ENCODE data around the gene TMEM14A. TPM values are rescaled to one million over a fixed set of nuclear protein-coding genes. Genes with fewer than 3 reads are reported as not detected.
"Not testable (repeated sequence)": the region's sequence is repeated elsewhere in the genome, so short reads cannot be mapped to it uniquely, and the experiment has no call there.

Gene TMEM14A
- total RNA-seq, 1 donor from 2014 or later = 12.3 TPM

DNA sequence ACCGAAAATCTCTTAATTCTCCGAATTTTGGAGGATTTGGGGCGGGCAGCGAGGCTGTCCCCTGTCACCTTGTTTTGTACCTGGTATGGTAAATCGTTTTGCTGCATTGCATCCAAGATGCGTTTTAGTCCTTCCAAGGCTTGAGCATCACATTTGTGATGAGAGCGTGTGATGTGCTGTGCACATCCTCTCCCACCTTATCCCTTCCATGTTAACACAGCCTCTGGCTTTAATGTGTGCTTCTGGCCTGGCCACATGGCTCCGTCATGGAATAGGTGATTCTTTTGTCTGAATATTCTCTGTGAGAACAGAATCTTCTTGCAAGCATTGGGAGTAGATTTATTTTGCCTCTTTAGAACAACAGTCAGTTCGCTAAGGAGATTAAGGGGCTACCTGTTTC is 763 bp downstream of the TMEM14A start:
- intact Hi-C loops (cut with DNase I) = no loop called here
- ATAC-seq (no peak), DNase-seq (no peak)
- Histone ChIP-seq H3K36me3 (no peaks in the 10 kb centered on the region), H3K4me1 (peaks cover 14% of the 10 kb centered on the region), H3K9me3 (no peaks in the 10 kb centered on the region), H3K27ac (no peak overlapping the region), H3K4me3 (peak overlapping the region; percentile 77), H3K27me3 (no peaks in the 10 kb centered on the region)
- TF ChIP-seq, protein P1, sequence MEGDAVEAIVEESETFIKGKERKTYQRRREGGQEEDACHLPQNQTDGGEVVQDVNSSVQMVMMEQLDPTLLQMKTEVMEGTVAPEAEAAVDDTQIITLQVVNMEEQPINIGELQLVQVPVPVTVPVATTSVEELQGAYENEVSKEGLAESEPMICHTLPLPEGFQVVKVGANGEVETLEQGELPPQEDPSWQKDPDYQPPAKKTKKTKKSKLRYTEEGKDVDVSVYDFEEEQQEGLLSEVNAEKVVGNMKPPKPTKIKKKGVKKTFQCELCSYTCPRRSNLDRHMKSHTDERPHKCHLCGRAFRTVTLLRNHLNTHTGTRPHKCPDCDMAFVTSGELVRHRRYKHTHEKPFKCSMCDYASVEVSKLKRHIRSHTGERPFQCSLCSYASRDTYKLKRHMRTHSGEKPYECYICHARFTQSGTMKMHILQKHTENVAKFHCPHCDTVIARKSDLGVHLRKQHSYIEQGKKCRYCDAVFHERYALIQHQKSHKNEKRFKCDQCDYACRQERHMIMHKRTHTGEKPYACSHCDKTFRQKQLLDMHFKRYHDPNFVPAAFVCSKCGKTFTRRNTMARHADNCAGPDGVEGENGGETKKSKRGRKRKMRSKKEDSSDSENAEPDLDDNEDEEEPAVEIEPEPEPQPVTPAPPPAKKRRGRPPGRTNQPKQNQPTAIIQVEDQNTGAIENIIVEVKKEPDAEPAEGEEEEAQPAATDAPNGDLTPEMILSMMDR (IDR thresholded peaks at IDR 0.05) = no peak

DNA sequence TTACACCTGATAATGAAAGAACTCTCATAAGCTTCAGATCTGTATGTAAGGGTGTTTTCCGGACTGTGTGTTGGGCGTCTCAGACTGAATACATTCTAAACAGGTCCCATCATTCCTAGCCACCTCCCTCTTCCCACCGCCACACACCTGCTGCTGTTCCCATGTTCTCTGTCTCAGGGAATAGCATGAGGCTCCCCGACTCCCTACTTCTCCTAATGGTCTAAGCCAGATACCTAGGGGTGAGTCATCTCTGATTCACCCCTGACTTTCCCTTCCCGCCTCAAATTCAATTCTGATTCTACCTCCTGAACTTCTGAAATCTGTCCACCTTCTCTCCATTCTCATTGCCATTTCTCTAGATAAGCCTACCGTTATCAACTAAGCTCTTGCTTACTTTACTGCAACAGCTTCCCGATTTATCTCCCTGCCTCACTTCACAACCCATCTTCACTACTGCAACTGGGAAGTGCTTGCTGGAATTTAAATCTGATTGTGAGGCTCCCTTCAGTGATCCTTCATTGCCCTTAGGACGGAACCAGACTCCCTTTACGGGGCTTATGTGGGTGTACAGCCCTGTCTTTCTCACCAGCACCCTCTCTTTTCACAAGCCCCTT is 1.6 kb downstream of the TMEM14A start:
- Histone ChIP-seq H3K27me3 (no peaks in the 10 kb centered on the region), H3K9me3 (no peaks in the 10 kb centered on the region), H3K36me3 (peaks cover 4% of the 10 kb centered on the region), H3K4me3 (no peak overlapping the region), H3K4me1 (peaks cover 14% of the 10 kb centered on the region), H3K27ac (no peak overlapping the region)
- DNase-seq = no peak
- ATAC-seq = no peak
- intact Hi-C loops (cut with DNase I) = no loop called here
- TF ChIP-seq, protein P1 (IDR thresholded peaks at IDR 0.05) = no peak

- no peak for ATAC-seq
- peaks cover 14% of the 10 kb centered on the region for H3K4me1 ChIP-seq
- H3K4me3 ChIP-seq = no peak overlapping the region
- TF ChIP-seq, protein P1 (IDR thresholded peaks at IDR 0.05) = no peak
- H3K27me3 ChIP-seq = no peaks in the 10 kb centered on the region
- peaks cover 8% of the 10 kb centered on the region for H3K36me3 ChIP-seq
- H3K9me3 ChIP-seq = no peaks in the 10 kb centered on the region
- H3K27ac ChIP-seq = no peak overlapping the region
- intact Hi-C loops (cut with DNase I) = no loop called here
- DNase-seq = no peak
These were observed 3.8 kb downstream of the TMEM14A start for GRCh38 chr6:52674666-52675065.

DNA sequence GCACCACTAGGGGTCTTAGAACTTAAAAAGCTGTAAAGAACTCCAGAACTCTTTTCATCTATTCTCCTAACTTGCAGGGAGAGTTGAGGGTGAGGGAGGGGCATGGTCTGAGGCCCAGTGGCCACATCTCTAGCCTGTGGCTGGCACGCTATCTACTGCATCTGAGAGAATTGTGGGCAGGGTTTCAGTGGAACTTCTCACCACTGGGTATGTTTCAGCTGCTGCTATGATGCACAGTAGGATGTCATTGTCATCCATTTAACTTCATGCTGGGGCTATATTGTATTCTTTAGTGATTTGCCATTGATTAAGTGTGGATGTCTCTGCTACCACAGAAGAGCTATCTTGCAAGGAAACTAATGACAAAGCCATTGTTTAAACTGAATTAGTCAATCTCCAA is 4.5 kb downstream of the TMEM14A start:
- Histone ChIP-seq H3K27ac (no peak overlapping the region), H3K36me3 (peaks cover 8% of the 10 kb centered on the region), H3K27me3 (no peaks in the 10 kb centered on the region), H3K4me3 (no peak overlapping the region), H3K4me1 (peaks cover 14% of the 10 kb centered on the region), H3K9me3 (no peaks in the 10 kb centered on the region)
- TF ChIP-seq, protein P1 (IDR thresholded peaks at IDR 0.05) = no peak
- DNase-seq (no peak), ATAC-seq (no peak)
- intact Hi-C loops (cut with DNase I) = no loop called here

- H3K27me3 ChIP-seq; H3K9me3 ChIP-seq; intact Hi-C loops (cut with DNase I); H3K4me1 ChIP-seq; DNase-seq; H3K4me3 ChIP-seq; ATAC-seq; H3K27ac ChIP-seq: not testable (repeated sequence)
- H3K36me3 ChIP-seq = peaks cover 10% of the 10 kb centered on the region
These were observed 5.7 kb downstream of the TMEM14A start for GRCh38 chr6:52676631-52677030.

- H3K27ac ChIP-seq = no peak overlapping the region
- peaks cover 34% of the 10 kb centered on the region for H3K36me3 ChIP-seq
- no peaks in the 10 kb centered on the region for H3K9me3 ChIP-seq
- ATAC-seq (no peak), DNase-seq (no peak)
- no peaks in the 10 kb centered on the region for H3K4me1 ChIP-seq
- H3K4me3 ChIP-seq = no peak overlapping the region
- H3K27me3 ChIP-seq = no peaks in the 10 kb centered on the region
- intact Hi-C loops (cut with DNase I) = no loop called here
- TF ChIP-seq, protein P1 (IDR thresholded peaks at IDR 0.05) = no peak
These were observed 10.5 kb downstream of the TMEM14A start for GRCh38 chr6:52681416-52681815.

Data from upper lobe of right lung (tissue), 1 donor.